Liver (tissue), 9 donors: ENCODE measurements around the gene HS1BP3. TPM values are rescaled to one million over a fixed set of nuclear protein-coding genes. Genes with fewer than 3 reads are reported as not detected.
A peak's percentile ranks its signal among the peaks of the same experiment; 100 is the strongest.

ENCODE experiments used
- DNase-seq: peaks from one replicate; pipeline ENCODE4 v3.0.0-alpha.2; 2017; ENCODE audit warnings: low spot score
- H3K27ac ChIP-seq, 2 donors: one replicate each; pipeline ENCODE4 v1.7.0; 2013; ENCODE audit warnings: inconsistent platforms in 2 of 2, low read length in 2 of 2, control low read depth in 1 of 2, low read depth in 1 of 2, mild to moderate bottlenecking in 1 of 2
- H3K27me3 ChIP-seq, 4 donors: one replicate each; pipeline versions ENCODE4 v1.6.1 to v1.7.0; 2013; ENCODE audit warnings: low read length in 3 of 4, inconsistent platforms in 1 of 4, mild to moderate bottlenecking in 1 of 4, moderate library complexity in 1 of 4; ENCODE audit not compliant: control insufficient read depth in 4 of 4, insufficient read depth in 4 of 4
- H3K36me3 ChIP-seq, 4 donors: one replicate each; pipeline versions ENCODE4 v1.6.1 to v1.7.0; 2013; ENCODE audit warnings: low read length in 3 of 4, mild to moderate bottlenecking in 3 of 4, low read depth in 1 of 4, moderate library complexity in 1 of 4; ENCODE audit not compliant: control insufficient read depth in 4 of 4, insufficient read depth in 3 of 4
- H3K4me1 ChIP-seq, 4 donors: one replicate each; pipeline versions ENCODE4 v1.6.1 to v1.7.0; 2013; ENCODE audit warnings: low read length in 3 of 4, mild to moderate bottlenecking in 3 of 4, moderate library complexity in 1 of 4; ENCODE audit not compliant: control insufficient read depth in 4 of 4, insufficient read depth in 4 of 4
- H3K4me3 ChIP-seq, 3 donors: one replicate each; pipeline versions ENCODE4 v1.6.1 to v1.7.0; 2013; ENCODE audit warnings: low read length in 3 of 3, control low read depth in 1 of 3, low read depth in 1 of 3, mild to moderate bottlenecking in 1 of 3
- H3K9ac ChIP-seq, 2 donors: one replicate each; pipeline ENCODE4 v1.7.0; 2013; ENCODE audit warnings: low read length in 2 of 2, mild to moderate bottlenecking in 2 of 2, moderate library complexity in 2 of 2, control low read depth in 1 of 2, low read depth in 1 of 2
- H3K9me3 ChIP-seq, 4 donors: one replicate each; pipeline versions ENCODE4 v1.6.1 to v1.7.0; 2013; ENCODE audit warnings: low read length in 3 of 4; ENCODE audit not compliant: control insufficient read depth in 4 of 4
- GABPA ChIP-seq, 2 donors: IDR thresholded peaks in 1 of 2; conservative IDR thresholded peaks in 1 of 2; 2 replicates each; pipeline ENCODE4 v1.6.1; 2016; ENCODE audit warnings: antibody characterized with exemption in 2 of 2, mild to moderate bottlenecking in 1 of 2, moderate library complexity in 1 of 2
- HNF4A ChIP-seq, 2 donors: conservative IDR thresholded peaks; 2 replicates each; pipeline ENCODE4 v1.6.1; 2016; ENCODE audit warnings: antibody characterized with exemption in 2 of 2, mild to moderate bottlenecking in 2 of 2
- HNF4G ChIP-seq: IDR thresholded peaks from 2 replicates; pipeline ENCODE4 v1.6.1; 2016; ENCODE audit warnings: antibody characterized with exemption
- JUND ChIP-seq, 2 donors: IDR thresholded peaks; 2 replicates each; pipeline ENCODE4 v1.6.1; 2016; ENCODE audit warnings: antibody characterized with exemption in 2 of 2
- RAD21 ChIP-seq, 2 donors: IDR thresholded peaks; 2 replicates each; pipeline ENCODE4 v1.6.1; 2016; ENCODE audit warnings: antibody characterized with exemption in 2 of 2, mild to moderate bottlenecking in 2 of 2
- RXRA ChIP-seq, 2 donors: IDR thresholded peaks; 2 replicates each; pipeline ENCODE4 v1.6.1; 2017 to 2018; ENCODE audit warnings: antibody characterized with exemption in 2 of 2, mild to moderate bottlenecking in 1 of 2
- SP1 ChIP-seq: IDR thresholded peaks from 2 replicates; pipeline ENCODE4 v1.6.1; 2018; ENCODE audit warnings: antibody characterized with exemption, mild to moderate bottlenecking
- WGBS: extraction: QIAGEN DNeasy Blood & Tissue Kit; methylation state at CpG from one replicate; pipeline ENCODE4 v1.1.7; 2013; 5-methylcytosine and 5-hydroxymethylcytosine counted together
- polyA plus RNA-seq, 2 donors: library from polyadenylated mRNA; stranded (reverse) in 1 of 2; unstranded in 1 of 2; fragments of 200-250 nt in 1 of 2; fragments of >200 nt in 1 of 2; fragmentation: Nextera tagmentation in 1 of 2; extraction: Ambion mirVana in 1 of 2; gene quantifications; one replicate each; pipeline versions ENCODE4 v1.2.1 to v1.2.3, GENCODE V29; 2013 to 2015
- total RNA-seq, 2 donors: library from RNA; depleted of rRNA; stranded (reverse); fragments of >200 nt; gene quantifications; one replicate each; pipeline ENCODE4 v1.2.3, GENCODE V29; 2014
- TF ChIP-seq, protein P1 (sequence below): IDR thresholded peaks from 2 replicates; pipeline ENCODE4 v1.6.1; 2016; ENCODE audit warnings: antibody characterized with exemption
- TF ChIP-seq, protein P2 (sequence below): IDR thresholded peaks from 2 replicates; pipeline ENCODE4 v1.6.1; 2016; ENCODE audit warnings: antibody characterized with exemption
- TF ChIP-seq, protein P3 (sequence below): IDR thresholded peaks from 2 replicates; pipeline ENCODE4 v1.6.1; 2016; ENCODE audit warnings: antibody characterized with exemption, mild to moderate bottlenecking
- TF ChIP-seq, protein P4 (sequence below): IDR thresholded peaks from 2 replicates; pipeline ENCODE4 v1.6.1; 2016; ENCODE audit warnings: antibody characterized with exemption
- TF ChIP-seq, protein P5 (sequence below): fragments of 150-350 bp; IDR thresholded peaks from 2 replicates; pipeline ENCODE4 v1.5.1; 2017; ENCODE audit warnings: improper control_type of control experiment, low read depth, low read length; ENCODE audit not compliant: missing input control
- donor health status: healthy.
- donor health status: healthy.
- donor health status: healthy.
- donor health status: healthy.
- donor health status: healthy.

The HS1BP3 gene
- total and polyA plus RNA-seq, 4 donors: 7.7 to 15.4 (median 10.9) TPM

DNA sequence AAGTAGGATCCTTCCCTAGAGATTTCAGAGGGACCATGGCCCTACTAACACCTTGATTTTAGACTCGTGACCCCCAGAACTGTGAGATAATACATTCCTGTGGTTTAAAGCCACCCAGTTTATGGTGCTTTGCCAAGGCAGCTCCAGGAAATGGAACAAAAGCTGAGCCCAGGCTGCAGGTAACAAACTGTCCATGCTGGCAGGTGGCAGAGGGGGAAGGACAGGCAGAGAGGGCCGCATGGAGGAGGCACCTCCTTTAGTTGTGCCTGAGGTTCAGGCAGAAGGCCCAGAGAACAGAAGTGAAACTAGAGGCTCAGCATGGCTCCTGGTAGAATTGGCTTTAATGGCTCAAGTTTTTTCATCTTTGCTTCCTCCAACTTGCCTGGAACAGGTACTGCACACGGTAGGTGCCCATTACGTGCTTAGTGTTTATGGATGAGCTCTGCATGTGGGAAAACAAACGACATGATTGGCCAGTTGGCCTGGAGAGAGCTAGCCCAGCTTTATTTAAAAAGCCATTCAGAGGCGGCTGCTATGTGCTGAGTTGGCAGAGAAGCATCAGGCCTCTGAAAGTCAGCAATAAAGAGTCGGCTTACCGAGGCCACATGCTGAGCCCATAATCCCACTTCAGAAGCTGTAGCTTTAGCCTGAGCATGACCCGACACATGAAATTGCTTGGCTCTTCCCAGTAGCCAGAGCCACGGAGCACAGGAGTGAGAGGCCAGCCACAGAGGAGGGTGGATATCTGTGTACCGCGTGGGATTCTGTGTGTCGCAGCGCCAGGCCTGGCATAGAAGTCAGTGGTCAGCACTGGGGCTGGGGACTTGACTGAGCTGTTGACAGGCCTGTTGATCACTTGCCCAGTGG, 36.5 kb downstream of the HS1BP3 start:
- Histone ChIP-seq H3K36me3 (no peaks in the 10 kb centered on the region), H3K9me3 (no peaks in the 10 kb centered on the region), H3K4me3 (no peak overlapping the region), H3K27ac (peak overlapping the region; percentile 79 to 81), H3K4me1 (peaks cover 18 to 56% (median 37%) of the 10 kb centered on the region in 4 donors), H3K9ac (peak overlapping the region in 1 of 2 donors; percentile 31), H3K27me3 (no peaks in the 10 kb centered on the region)
- 72% methylated on average over 14 of the region's 14 CpGs for WGBS
- no peak for DNase-seq
- TF ChIP-seq, protein P1, sequence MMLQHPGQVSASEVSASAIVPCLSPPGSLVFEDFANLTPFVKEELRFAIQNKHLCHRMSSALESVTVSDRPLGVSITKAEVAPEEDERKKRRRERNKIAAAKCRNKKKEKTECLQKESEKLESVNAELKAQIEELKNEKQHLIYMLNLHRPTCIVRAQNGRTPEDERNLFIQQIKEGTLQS: no peak
- no peak for TF ChIP-seq GABPA (IDR thresholded peaks at IDR 0.05 in 1 of 2, conservative IDR thresholded peaks at IDR 0.05 in 1 of 2)
- TF ChIP-seq, protein P2, sequence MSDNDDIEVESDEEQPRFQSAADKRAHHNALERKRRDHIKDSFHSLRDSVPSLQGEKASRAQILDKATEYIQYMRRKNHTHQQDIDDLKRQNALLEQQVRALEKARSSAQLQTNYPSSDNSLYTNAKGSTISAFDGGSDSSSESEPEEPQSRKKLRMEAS: no peak
- TF ChIP-seq RAD21 (IDR thresholded peaks at IDR 0.05): peak in 1 of 2 donors; percentile 21
- no peak for TF ChIP-seq HNF4G
- TF ChIP-seq, protein P3, sequence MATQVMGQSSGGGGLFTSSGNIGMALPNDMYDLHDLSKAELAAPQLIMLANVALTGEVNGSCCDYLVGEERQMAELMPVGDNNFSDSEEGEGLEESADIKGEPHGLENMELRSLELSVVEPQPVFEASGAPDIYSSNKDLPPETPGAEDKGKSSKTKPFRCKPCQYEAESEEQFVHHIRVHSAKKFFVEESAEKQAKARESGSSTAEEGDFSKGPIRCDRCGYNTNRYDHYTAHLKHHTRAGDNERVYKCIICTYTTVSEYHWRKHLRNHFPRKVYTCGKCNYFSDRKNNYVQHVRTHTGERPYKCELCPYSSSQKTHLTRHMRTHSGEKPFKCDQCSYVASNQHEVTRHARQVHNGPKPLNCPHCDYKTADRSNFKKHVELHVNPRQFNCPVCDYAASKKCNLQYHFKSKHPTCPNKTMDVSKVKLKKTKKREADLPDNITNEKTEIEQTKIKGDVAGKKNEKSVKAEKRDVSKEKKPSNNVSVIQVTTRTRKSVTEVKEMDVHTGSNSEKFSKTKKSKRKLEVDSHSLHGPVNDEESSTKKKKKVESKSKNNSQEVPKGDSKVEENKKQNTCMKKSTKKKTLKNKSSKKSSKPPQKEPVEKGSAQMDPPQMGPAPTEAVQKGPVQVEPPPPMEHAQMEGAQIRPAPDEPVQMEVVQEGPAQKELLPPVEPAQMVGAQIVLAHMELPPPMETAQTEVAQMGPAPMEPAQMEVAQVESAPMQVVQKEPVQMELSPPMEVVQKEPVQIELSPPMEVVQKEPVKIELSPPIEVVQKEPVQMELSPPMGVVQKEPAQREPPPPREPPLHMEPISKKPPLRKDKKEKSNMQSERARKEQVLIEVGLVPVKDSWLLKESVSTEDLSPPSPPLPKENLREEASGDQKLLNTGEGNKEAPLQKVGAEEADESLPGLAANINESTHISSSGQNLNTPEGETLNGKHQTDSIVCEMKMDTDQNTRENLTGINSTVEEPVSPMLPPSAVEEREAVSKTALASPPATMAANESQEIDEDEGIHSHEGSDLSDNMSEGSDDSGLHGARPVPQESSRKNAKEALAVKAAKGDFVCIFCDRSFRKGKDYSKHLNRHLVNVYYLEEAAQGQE: no peak
- TF ChIP-seq, protein P4, sequence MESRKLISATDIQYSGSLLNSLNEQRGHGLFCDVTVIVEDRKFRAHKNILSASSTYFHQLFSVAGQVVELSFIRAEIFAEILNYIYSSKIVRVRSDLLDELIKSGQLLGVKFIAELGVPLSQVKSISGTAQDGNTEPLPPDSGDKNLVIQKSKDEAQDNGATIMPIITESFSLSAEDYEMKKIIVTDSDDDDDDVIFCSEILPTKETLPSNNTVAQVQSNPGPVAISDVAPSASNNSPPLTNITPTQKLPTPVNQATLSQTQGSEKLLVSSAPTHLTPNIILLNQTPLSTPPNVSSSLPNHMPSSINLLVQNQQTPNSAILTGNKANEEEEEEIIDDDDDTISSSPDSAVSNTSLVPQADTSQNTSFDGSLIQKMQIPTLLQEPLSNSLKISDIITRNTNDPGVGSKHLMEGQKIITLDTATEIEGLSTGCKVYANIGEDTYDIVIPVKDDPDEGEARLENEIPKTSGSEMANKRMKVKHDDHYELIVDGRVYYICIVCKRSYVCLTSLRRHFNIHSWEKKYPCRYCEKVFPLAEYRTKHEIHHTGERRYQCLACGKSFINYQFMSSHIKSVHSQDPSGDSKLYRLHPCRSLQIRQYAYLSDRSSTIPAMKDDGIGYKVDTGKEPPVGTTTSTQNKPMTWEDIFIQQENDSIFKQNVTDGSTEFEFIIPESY: no peak

DNA sequence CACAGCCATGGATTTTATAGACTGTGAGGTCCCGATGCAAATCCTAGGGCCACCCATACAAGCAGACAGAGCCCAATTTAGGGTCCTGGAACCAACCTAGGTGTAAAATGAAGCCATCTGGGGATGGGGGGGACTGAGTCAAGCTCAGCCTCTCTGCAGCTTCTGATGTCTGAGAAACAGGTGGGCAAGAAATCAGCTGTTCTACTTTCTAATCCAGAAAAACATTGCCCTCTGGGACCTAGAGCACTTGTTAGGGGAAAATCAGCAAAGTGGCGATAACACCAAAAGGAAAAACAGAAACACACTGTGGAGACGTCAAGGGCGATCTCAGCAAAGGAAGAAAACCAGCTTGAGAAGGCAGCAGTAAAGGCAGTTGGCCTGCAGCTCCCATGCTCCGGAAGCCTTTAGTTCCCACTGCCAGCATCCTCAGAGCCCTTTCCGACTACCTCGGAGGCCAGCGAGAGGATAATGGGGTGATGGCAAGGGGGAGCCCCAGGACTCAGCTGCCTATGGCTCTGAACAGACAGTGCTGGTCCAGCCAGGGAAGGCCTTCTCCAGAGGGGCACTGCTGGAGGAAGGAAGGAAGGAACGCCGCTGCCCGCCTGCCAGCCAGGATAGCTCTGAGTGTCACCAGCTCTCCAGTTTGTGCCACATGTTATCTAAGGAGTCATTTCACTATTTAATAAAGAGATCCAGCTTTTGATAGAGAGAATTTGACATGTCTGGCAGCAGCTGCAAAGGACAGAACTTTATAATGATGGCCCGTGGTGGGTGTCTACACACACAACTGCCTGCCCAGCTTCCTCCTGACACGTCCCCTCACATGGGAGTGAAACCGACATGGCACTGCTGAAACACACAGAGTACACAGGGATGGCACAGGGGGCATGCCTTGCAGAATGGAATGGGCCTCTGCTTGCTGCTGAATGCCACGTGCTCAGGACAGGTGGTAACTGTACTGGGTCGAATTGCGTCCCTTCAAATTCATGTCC, 37.7 kb downstream of the HS1BP3 start:
- Histone ChIP-seq H3K9me3 (no peaks in the 10 kb centered on the region), H3K9ac (no peak overlapping the region), H3K27me3 (no peaks in the 10 kb centered on the region), H3K4me3 (no peak overlapping the region), H3K36me3 (no peaks in the 10 kb centered on the region), H3K27ac (peak overlapping the region; percentile 5 to 79), H3K4me1 (peaks cover 18 to 55% (median 31%) of the 10 kb centered on the region in 4 donors)
- 81% methylated on average over 17 of the region's 17 CpGs for WGBS
- DNase-seq: no peak
- TF ChIP-seq, protein P5, sequence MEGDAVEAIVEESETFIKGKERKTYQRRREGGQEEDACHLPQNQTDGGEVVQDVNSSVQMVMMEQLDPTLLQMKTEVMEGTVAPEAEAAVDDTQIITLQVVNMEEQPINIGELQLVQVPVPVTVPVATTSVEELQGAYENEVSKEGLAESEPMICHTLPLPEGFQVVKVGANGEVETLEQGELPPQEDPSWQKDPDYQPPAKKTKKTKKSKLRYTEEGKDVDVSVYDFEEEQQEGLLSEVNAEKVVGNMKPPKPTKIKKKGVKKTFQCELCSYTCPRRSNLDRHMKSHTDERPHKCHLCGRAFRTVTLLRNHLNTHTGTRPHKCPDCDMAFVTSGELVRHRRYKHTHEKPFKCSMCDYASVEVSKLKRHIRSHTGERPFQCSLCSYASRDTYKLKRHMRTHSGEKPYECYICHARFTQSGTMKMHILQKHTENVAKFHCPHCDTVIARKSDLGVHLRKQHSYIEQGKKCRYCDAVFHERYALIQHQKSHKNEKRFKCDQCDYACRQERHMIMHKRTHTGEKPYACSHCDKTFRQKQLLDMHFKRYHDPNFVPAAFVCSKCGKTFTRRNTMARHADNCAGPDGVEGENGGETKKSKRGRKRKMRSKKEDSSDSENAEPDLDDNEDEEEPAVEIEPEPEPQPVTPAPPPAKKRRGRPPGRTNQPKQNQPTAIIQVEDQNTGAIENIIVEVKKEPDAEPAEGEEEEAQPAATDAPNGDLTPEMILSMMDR: no peak
- TF ChIP-seq, protein P3: no peak
- TF ChIP-seq HNF4A (conservative IDR thresholded peaks at IDR 0.05) (no peak), RXRA (IDR thresholded peaks at IDR 0.05) (no peak), SP1 (no peak), JUND (IDR thresholded peaks at IDR 0.05) (no peak), RAD21 (IDR thresholded peaks at IDR 0.05) (no peak)
- TF ChIP-seq, protein P1: no peak
- TF ChIP-seq, protein P4: no peak
